GM12873 (cell line): ENCODE data around the gene PRCP.

Experiments used
- TF ChIP-seq, protein P1 (sequence below): IDR thresholded peaks from 2 replicates; pipeline ENCODE4 v1.5.1; 2012; ENCODE audit warnings: low read depth, mild to moderate bottlenecking, moderate library complexity, low read length, control low read depth; ENCODE audit not compliant: insufficient read depth; ENCODE audit errors: missing control alignments

The PRCP gene

DNA sequence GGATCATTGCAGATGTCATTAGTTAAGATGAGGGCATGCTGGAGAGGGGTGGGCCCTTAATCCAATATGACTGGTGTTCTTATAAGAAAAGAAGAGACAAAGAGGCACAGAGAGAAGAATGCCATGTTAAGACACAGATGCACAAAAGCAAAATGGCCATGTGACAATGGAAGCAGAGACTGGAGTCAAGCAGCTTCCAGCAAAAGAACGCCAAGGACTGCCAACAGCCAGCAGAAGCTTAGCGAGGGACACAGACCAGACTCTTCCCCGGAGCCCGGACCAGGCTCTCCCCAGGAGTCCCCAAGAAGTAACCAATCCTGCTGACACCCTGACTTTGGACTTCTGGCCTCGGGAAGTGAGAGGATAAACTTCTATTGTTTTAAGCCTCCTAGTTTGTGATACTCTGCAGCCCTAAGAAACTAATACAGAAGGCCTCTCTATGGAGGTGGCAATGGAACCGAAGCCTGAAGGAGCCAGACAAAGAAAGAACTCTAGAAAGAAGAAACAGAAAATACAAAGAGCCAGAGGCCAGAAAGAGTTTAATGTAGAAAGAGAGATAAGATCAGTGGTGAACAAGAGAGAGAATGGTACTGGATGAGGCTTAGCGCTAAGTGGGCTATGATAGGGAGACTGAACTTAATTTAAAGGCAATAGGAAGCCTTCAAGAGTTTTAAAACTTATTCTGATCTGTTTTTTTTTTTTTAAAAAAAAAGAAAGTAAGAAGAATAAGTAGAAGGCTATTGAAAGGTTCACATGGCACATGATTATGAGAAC lies 27.7 kb downstream of the PRCP start:
- TF ChIP-seq, protein P1, sequence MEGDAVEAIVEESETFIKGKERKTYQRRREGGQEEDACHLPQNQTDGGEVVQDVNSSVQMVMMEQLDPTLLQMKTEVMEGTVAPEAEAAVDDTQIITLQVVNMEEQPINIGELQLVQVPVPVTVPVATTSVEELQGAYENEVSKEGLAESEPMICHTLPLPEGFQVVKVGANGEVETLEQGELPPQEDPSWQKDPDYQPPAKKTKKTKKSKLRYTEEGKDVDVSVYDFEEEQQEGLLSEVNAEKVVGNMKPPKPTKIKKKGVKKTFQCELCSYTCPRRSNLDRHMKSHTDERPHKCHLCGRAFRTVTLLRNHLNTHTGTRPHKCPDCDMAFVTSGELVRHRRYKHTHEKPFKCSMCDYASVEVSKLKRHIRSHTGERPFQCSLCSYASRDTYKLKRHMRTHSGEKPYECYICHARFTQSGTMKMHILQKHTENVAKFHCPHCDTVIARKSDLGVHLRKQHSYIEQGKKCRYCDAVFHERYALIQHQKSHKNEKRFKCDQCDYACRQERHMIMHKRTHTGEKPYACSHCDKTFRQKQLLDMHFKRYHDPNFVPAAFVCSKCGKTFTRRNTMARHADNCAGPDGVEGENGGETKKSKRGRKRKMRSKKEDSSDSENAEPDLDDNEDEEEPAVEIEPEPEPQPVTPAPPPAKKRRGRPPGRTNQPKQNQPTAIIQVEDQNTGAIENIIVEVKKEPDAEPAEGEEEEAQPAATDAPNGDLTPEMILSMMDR = no peak

DNA sequence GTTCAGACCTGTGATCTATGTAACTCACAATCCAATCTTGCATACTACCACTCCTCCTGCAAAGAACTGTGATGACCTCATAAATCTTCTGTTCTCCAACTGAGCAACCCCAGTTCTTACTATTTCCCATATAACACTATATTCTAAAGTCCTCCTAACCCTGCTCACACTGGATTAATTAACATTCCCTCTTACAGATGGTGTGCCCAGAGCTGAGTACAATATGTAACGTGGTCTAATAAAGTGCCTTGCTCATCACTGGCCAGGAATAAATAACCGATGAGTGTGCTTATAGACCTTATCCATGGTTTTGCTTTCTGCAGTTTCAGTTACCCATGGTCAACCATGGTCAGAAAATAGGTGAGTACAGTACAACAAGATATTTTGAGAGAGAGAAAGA lies 28.6 kb downstream of the PRCP start:
- TF ChIP-seq, protein P1 = no peak

DNA sequence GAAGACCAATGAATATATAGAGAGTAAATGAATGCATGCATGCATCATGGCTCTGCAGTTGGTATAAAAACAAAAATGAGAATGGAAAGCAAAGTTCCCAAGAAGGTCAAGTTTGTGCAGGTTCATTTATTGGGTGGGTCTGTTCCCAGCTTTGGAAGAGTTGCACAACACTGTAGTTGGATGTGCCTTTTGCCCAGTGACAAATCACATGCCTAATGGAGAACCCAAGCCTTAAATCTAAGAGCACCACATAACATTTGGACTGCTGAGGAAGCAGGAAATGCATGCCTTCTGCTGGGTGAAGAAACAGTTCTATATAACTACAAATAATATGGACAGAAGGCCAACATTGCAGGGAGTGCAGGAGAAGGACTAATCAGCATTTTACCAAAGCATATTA lies 30.6 kb downstream of the PRCP start:
- TF ChIP-seq, protein P1 = no peak

DNA sequence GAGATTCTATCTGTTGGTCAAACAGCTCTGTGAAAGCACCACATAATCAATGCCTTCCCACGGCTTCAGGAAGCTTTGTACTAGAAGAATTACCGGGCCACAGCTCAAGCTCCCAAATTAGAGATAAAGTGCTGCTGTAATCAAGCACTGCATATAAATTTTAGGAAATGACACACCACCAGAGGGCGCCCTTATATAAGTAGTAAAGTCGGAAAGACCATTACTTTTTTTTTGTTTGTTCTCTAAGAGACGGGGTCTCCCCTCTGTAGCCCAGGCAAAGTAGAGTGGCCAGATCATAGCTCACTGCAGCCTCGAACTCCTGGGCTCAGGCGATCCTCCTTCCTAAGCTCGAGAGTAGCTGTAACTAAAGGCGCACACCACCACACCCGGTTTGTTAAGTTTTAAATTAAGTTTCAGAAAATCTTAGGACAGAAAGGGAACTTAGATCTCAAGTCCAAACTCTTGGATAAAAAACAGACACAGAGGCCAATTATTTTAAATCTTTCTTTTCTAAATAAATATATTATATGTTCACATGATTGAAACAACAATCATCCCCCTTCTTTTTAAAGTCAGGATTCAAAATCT lies 32.6 kb downstream of the PRCP start:
- TF ChIP-seq, protein P1 = peak; percentile 62

DNA sequence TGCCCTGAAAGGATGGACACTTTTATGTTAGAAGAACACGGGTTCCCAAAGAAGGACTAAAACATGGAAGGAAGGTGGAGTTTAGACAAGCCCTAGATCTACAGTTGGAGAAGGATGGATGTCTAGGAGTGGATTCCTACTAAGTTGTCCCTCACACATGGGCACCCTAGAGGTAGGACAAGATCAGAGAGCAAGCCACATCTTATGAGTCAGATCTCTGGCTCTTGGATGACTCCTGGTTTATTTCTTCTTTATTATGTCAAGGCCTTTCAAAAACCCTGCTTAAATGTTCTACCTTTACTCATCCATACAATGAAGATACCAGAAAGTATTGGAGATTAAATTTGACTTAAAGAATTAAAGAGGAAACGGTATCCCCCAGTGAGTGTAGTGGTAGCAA lies 34.4 kb downstream of the PRCP start:
- TF ChIP-seq, protein P1 = no peak

DNA sequence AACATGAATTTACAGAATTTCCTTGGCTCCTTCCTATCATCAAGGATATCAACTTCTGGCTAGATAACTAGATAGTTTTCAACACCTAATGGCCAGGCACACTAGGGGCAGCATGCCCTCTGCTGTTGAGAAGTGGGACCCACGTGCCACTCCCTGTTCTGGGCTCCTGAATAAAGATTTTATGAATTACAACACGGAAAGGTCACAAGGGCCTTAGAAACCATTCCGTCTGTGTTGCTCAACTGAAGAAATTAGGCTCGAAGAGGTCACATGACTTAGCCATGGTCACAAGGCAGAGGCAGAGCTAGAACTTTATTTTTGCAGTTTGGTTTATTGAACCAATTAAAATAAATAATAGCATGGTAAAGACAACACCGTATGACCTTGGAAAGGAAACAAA lies 36.0 kb downstream of the PRCP start:
- TF ChIP-seq, protein P1 = peak; percentile 65

DNA sequence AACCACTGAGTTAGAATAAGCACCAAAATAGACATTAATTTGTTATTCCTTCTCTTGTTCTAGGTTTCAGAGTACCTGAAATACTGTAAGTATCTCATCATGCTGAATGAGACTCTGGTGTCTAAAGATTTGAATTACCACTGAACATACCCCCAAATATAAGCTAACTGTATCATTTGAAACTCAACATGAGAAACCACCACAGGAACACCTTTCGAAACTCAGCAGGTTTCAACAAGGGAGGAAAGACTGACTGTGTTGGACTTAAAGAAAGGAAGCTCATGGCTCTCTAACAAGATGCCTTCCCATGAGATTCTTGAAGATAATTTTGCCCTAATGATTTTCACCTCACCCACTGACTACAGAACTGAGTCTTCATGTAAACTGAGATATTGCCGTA lies 37.0 kb downstream of the PRCP start:
- TF ChIP-seq, protein P1 = no peak
